MM.1S (cell line): ENCODE results near the gene SMC3.

Experiments
- CTCF ChIP-seq: fragments of 300-600 bp; sonication (generic); IDR thresholded peaks from 2 replicates; pipeline ENCODE4 v1.5.1; 2016; ENCODE audit warnings: antibody characterized with exemption, low read length, mixed read lengths
- EZH2 ChIP-seq: fragments of 300-600 bp; sonication (generic); optimal IDR thresholded peaks from 2 replicates; pipeline ENCODE3; 2017; ENCODE audit warnings: low read depth, mild to moderate bottlenecking, antibody characterized with exemption, low read length, mixed read lengths

GRCh38 chr10:110628161-110628560 lies 60.7 kb downstream of the SMC3 start:
- TF ChIP-seq EZH2 = no peak
- no peak for TF ChIP-seq CTCF
